Measurements from ENCODE around the gene C14orf119.

The C14orf119 gene

DNA sequence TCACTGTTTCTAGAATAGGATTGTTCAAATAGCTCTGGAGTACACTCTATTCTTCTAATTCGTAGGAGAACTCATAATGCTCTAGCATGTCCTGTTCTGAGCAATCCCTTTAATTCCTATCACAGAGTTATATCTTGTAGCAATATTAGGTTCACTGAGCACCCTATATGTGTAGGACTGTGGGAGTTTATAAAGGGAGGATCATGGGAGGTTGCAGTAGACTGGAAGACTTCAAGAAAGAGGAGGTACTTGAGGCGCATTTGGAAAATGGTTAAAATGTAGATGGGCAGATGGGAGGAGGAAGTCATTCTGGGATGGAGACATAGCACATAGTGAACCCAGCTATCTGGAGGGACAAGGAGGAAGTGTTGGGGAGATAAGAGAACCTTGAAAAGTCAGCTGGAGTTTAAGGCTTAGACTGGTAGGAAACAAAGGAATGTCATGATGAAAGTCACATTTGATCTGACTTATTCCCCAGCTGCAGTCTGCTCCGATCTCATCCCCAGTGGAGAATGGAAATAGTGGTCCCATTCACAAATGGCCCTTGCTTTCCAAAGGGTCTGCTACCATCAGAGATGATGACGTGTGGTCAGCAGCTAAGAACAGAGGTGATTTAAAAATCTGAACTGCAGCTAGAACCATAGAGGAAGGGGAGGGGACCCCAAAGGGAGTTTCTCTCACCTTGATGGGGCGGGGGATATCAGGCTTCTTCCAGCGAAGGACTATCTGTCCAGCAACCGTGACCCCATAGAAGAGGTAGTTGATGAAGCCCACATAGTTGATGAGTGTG, 33.9 kb downstream of the C14orf119 start:
- no peak for DNase-seq

DNA sequence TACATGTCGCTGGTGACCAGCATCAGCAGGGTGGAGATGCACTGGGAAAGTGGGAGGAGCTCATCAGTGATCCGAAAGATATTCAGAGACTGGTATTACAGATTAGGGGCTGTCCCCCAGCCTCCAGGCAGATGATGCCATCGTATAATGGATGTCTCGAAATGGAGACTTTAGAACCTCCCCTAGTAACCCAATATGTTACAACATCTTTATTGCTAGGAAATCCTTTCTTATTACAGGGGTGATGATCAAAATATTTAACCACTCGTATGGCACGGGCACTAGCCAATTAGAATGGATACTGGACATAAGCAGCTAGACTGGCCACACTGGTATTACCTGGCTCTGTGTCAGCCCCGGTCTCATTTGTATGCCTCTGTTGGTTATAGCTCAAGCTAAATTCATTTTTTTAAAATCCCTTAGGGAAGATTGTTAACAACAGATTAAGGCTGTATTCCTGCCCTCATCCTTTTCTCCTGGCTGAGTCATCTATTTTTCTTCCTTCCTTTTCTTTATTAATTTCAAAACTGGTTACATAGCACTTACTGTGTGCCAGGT, 34.5 kb downstream of the C14orf119 start:
- DNase-seq: no peak

DNA sequence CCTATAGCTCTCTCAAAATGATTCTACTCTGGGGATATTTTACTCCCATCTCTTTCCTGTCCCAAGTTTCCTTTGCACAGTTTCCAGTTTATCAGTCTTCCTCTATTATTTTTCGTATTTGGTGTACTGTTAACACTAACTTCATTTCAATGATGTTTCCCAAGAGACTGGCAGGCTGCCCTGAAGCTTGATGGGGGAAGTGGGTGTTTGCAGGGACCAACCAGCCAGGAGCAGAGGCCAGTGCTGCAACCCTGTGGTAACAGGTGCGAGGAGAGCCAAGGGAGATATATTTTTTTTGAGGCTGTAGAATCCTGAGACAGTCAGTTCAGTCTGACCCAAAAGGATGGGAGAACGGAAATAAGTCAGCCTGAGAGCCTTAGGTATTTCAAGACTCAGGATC, 35.6 kb downstream of the C14orf119 start:
- DNase-seq: no peak

DNA sequence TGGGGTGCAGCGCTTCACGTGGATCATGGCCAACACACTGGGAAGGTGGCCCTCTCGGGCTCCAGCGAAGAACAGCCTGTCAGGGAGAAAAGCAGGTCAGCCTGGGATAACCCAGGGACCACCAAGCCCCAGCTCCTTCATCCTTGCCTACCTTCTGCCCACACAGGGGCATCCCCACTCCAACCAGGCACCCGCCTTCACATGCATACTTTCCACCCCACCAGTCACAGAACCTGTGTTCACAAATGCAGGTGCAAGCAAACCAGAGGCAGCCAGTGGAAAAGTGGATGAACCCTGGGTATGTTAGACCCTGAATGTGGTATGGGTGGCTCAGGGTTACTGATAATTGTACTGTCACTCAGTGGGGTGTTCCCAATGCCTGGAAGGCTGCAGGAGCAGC, 36.2 kb downstream of the C14orf119 start:
- no peak for DNase-seq

DNA sequence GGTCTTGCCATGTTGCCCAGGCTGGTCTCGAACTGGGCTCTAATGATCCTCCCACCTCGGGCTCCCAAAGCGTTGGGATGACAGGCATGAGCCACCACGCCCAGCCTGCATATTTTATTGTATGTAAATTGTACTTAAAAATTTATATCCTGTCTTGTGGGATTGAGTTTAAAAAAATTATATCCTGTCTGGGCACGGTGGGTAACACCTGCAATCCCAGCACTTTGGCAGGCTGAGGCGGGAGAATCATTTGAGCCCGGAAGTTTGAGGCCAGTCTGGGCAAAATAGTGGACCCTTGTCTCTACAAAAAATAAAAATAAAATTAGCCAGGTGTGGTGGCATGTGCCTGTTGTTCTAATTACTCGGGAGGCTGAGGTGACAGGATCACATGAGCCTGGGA, 37.7 kb downstream of the C14orf119 start:
- DNase-seq: no peak

DNA sequence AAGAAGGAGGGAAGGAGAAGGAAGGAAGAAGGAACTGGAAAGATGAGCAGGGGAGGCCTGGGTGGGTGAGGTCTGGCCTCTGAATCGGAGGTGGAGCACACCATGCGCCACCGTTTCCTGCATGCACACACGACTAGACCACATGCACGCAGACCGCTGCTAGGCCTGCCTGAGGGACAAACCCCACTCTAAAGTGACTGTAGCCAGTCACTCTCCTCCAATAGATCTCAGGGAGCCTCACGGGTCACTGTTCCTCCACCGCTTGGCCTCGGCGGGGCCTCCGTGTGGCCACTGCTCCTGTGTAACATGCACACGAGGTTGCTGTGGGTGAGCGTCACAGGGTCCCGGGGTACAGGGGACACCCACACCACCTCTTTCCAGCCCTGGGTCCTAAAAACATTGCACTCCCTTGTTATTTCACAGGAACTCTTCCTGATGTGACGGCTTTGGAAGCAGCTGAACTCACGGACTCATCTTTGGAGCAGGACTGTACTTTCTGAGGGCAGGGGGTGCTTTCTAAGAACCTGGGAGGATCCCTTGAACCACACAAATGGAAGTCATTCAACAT, 41.3 kb downstream of the C14orf119 start:
- no peak for DNase-seq

DNA sequence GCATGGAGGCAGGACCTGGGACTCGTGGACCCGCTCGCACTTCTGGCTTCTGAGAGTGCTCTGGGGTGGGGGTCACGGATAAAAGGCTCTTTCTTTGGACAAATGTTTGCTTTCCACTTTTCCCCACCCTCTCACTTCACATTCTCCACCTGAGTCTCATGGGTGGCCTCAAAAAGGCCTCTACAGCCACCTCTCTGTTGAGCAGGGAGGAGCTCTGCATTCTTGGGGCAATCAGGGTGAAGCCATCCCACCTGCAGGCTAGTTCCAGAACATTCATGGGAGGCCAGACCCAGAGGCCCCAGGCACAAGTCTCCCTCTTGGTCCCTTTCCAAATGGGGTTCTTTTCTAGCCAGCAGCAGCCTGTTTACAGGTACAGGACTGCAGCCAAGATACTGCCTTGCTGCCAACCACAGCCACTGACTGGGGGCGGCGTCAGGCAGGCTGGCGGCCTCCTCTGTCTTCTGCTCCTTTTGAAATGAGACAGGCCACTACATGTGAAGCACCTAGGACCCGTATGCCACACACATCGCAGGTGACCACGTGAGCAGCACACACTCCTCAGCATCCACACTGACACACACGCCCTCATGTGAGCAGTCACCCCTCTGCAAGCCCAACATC, 42.0 kb downstream of the C14orf119 start:
- DNase-seq: no peak

DNA sequence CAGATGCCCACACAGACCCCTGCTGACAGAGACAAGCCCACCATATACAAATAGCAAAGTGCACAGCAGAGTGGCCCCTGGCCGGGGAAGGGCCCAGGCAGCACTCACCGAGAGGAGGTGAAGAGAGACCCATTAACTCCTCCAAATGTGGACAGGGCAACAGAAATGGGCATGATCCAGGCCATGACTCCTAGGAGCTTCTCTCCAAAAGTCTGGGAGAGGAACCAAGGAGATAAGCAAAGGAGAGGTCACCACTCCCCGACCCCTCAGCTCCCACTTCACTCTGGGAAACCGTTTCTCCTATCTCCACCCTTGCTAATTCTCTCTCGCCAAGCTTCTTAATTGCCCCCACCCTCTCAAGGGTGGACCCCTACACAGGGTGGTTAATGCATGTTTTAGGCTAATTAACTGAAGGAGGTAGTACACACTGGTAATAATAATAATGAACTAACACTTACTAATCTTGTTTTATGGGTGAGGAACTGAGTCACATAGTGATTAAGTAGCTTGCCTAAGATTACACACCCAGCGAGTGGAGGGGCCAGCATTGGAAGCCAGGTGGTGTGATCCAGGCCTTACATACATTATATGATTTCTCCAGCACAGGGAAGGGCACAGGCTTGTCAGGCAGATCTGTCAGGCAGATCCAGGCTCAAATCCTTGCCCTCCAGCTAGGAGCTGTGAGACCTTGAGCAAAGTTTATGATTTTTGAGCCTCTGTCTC, 42.7 kb downstream of the C14orf119 start:
- no peak for DNase-seq

DNA sequence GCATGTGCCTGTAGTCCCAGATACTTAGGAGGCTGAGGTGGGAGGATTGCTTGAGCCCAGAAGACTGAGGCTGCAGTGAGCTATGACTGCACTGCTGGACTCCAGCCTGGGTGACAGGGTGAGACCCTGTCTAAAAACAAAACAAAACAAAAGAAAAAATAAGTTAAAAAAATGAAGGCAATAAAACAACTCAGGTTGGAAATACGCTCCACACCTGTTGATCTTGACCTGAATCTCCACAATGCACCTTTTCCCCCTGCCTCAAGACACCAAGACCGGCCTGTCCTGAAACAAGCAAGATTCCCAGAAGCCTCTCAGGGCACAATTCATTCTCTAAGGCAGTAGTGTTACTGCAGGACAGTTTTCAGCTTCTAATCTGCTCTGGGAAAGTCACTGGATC, 44.6 kb downstream of the C14orf119 start:
- DNase-seq: no peak

DNA sequence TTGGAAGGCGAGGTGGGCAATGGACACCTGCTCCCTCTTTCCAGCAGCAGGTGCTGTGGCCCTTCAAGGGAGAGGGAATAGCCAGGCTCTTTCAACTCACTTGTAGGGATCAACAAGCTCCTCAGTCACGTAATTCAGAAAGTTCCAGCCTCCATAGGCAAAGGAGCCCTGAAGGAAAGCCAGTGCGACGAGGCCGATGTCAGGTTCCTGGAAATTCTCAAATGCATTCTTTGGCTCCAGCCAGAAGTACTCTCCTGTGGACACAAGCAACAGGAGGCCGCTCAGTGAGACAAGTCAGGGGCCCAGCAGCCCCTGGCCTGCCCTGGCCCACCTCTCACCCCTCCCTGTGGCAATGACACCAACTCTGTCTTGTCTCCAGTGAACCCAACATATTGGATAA, 45.1 kb downstream of the C14orf119 start:
- DNase-seq: no peak

DNA sequence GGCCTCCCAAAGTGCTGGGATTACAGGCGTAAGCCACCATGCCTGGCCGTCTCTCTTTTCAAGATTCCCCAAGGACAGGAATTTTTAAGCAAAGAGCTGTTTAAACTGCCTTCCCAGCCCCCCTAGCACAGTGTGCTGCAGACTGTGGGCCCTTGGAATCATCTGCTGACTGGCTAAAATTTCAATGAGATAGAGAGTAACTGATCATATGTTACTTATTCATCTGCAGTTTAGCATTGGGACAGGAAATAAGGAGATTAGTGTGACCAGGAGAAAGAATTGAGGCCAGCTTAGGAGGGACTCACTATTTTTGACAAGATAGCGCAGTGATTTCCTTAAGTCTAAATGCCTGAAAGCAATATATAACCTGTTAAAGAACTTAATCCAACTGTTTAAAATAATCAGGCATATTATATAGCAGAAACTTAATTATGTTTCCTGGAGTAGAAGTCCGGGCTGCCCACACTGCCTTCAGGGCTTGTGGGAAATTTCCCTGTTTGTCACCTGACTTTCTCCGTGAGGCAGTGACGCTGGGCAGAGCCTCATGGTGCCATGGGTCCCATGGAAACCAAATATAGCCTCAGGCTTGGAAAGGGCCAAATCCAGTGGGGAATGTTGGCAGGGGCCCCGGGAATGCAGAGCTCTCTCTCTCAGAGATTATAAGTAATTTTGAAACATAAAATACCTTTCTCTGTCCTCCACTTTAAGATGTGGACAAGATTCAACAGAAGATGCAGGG, 46.6 kb downstream of the C14orf119 start:
- no peak for DNase-seq

DNA sequence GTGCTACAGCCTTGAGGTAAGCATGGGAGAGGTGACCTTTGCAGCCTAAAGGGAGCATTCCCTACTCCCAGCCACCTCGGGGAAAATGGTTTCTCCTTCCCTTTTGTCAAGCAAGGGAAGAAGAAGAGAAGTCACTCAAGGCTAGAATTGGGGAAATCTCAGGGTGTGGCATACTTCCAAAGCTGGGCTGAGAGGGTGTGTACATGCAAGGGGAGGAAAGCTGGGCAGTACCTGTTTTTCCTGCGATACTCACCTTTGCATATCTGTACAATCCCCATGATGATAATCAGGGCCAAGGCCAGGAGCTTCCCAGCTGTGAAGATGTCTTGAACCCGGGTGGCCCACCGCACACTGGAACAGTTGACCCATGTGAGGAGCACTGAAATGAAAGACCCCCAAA, 47.5 kb downstream of the C14orf119 start:
- DNase-seq: no peak

DNA sequence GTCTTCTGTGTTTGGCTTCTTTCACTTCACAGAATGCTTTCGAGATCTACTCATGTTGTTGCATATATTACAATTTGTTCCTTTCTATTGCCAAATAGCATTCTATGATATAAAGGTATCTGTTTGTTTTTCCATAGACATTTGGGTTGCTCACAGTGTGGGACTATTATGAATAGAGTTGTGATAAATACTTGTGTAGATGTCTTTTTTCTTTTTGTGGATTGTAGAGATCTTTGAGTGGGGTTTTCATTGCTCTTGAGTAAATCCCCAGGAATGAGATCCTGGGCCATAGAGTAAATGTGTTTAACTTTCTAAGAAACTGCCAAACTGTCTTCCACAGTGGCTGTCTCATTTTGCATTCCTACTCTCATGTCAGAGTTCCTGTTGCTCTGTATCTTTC, 48.6 kb downstream of the C14orf119 start:
- no peak for DNase-seq

DNA sequence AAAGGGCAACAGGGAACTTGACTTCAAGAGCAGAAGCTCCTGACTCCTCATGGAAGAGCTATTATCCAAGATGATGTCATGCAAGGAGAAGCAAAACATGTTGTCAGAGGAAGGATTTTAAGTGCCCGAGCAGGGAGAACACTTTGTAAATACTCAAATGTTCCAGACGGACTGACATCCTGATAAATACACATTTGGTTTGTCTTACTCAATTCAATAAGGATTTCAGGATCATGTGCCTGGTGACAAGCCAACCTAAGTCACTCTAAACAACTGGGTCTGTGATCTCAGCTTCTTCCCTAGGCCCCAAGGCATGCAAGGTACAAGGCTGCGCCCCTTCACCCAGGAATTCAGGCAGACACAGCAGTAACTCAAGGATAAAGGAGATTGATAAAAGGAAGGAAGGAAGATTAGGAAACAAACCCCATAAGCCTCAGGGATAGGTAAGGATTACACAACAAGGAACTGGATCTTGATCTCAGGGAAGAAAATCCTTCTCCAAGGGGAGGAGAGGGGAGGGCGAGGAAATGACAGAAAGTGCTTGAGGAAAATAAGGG, 50.6 kb downstream of the C14orf119 start:
- no peak for DNase-seq

DNA sequence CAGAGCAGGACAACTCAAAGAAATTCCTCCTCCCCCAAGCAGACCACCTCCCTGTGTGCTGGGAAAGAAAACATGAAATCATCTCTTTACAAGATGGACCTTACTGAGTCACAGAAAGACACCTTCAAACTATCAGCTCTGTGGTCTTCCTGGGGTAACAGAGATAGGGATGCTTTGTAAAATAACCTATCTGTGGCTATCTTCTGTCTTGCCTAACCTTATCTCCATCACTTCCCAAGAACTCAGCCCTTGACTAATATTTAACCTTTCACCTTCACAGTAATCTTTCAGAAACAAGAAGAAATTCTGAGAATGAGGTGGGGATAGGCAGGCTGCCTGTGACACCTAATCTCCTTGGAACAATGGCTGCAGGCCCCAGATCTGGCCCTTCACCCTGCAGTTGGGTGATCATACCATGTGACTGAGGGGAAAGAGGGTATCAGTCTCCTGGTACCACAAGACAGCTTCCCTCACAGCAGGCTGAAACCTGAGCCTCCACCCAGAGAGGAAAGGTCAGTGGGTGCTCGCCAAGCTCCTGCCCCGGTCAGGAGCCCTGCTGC, 51.1 kb downstream of the C14orf119 start:
- DNase-seq: no peak

DNA sequence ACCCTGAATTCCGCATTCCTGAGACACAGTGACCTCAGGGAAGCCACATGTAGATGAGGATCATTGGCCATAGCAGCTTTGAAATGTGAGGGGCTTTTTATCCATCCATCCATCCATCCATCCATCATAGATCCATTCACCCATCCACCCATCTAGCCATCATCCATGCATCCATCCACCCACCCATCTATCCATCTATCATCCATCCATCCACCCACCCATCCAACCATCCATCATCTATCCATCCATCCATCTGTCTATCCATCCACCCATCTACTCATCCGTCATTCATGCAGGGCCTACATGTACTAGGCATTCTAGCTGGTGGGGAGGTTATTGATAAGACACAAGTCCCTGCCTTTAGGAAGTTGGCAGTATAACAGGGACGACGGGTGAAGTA, 51.7 kb downstream of the C14orf119 start:
- no peak for DNase-seq

DNA sequence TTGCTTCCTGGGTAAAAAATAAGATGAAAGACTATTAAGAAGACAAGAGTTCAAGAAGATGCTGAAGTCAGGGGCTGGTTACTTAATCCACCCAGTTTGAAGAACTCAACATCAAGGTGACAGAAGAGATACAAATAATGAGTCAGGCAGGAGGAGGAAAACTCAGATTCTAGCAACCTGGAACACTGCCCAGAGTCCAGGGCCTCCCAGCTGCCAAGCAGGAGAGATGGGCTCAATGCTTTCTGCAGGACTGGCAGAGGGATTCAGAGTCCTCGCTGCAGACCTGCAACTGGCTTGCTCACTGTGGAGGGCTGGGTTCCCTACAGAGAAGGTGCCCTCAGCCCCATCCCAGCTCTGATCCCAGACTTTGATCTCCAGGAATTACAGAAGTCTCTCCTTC, 52.4 kb downstream of the C14orf119 start:
- DNase-seq: no peak

DNA sequence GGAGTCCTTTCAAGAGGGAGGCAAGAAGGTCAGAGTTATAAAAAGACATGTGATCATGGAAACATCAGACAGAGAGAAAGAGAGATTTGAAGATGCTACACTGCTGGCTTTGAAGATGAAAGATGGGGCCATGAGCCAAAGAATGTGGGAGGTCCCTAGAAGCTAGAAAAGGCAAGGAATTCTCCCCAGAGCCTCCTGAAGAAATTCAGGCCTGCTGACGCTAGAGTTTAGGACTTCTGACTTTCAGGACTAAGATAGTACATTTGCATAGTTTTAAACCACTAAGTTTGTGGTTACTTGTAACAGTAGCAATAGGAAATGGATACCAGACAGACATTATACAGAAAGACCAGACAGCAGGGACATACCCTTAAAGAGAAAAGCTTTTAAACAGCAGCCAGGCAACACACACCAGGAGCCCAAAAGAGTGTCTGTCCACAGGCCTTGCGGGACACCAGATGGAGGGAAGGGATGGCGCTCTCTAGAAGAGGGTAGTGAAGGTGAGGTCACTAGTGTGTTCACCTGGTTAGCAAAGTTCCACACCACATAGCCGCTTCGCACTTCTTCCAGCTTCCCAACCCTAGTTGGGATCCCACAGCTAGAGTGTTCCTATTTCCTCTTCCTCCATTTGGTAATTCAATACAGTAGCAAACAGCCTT, 53.4 kb downstream of the C14orf119 start:
- DNase-seq: no peak

DNA sequence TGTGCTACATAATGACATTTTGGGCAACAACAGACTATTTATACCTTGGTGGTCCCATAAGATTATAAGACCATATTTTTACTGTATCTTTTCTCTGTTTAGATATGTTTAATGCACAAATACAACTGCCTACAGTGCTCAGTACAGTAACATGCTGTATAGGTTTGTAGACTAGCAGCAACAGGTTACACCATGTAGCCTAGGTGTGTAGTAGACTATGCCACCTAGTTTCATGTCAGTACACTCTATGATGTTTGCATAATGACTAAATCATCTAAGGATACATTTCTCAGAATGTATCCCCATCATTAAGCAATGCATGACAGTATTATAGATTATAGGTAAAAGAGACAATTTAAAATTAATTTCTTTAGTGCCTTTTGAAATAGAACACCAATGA, 54.4 kb downstream of the C14orf119 start:
- no peak for DNase-seq

Measured in NCI-H2171 (cell line).